PC-3 (cell line): ENCODE measurements around the gene CABCOCO1. TPM values are rescaled to one million over a fixed set of nuclear protein-coding genes. Genes with fewer than 3 reads are reported as not detected.

ENCODE experiments used
- ATAC-seq: fragments of 200-7000 bp; cut with Tn5 transposase; 2 replicates; pipeline ENCODE4 v1.9.1; 2020; ENCODE audit warnings: mild to moderate bottlenecking, moderate library complexity
- BruUV-seq: library from RNA; stranded (reverse); fragments of 400-500 nt; replicated peaks from 2 replicates; lab custom pipeline; 2021; lab: Mats Ljungman, UMichigan
- CTCF ChIA-PET: fragments of 300-600 bp; sonication (Branson Sonifier 250); formaldehyde crosslinking; loops from one replicate; lab custom pipeline; 2022; ENCODE audit warnings: antibody characterized with exemption; lab: Charles Lee
- POLR2A ChIA-PET: fragments of 300-600 bp; sonication (Branson Sonifier 250); formaldehyde crosslinking; loops from one replicate; lab custom pipeline; 2022; ENCODE audit warnings: antibody characterized with exemption; ENCODE audit not compliant: unreplicated experiment; lab: Charles Lee
- DNase-seq: peaks from one replicate; pipeline ENCODE4 v3.0.0-alpha.2; 2015
- H2AFZ ChIP-seq: fragments of 300-600 bp; sonication (generic); 2 replicates; pipeline ENCODE4 v1.6.0; 2016; ENCODE audit warnings: antibody characterized with exemption, low read length
- H3F3A ChIP-seq: fragments of 300-600 bp; sonication (generic); one replicate; pipeline ENCODE4 v1.6.0; 2017; ENCODE audit warnings: antibody characterized with exemption, low read length, control low read depth, mild to moderate bottlenecking; ENCODE audit not compliant: unreplicated experiment
- H3K27ac ChIP-seq: fragments of 300-600 bp; sonication (generic); 2 replicates; pipeline ENCODE4 v1.5.1; 2016; ENCODE audit warnings: mild to moderate bottlenecking, low read length
- H3K27me3 ChIP-seq: fragments of 300-600 bp; sonication (generic); 2 replicates; pipeline ENCODE4 v1.6.1; 2016; ENCODE audit warnings: low read length, mixed read lengths
- H3K36me3 ChIP-seq: fragments of 300-600 bp; sonication (generic); 2 replicates; pipeline ENCODE4 v1.6.1; 2016; ENCODE audit warnings: low read depth, mixed run types, low read length, mixed read lengths
- H3K4me1 ChIP-seq: fragments of 300-600 bp; sonication (generic); 2 replicates; pipeline ENCODE4 v1.5.1; 2016; ENCODE audit warnings: low read length; ENCODE audit not compliant: insufficient read depth
- H3K4me2 ChIP-seq: fragments of 300-600 bp; sonication (generic); 2 replicates; pipeline ENCODE4 v1.6.0; 2016; ENCODE audit warnings: low read length
- H3K4me3 ChIP-seq: fragments of 300-600 bp; sonication (generic); 2 replicates; pipeline ENCODE4 v1.5.1; 2016; ENCODE audit warnings: mild to moderate bottlenecking, low read length, mixed read lengths
- H3K79me2 ChIP-seq: fragments of 300-600 bp; sonication (generic); 2 replicates; pipeline ENCODE4 v1.6.1; 2017; ENCODE audit warnings: low read length, mixed read lengths
- H3K9ac ChIP-seq: fragments of 300-600 bp; sonication (generic); 2 replicates; pipeline ENCODE4 v1.6.0; 2016; ENCODE audit warnings: mild to moderate bottlenecking, low read length
- H3K9me2 ChIP-seq: fragments of 300-600 bp; sonication (generic); replicated peaks from 2 replicates; pipeline ENCODE4 v1.6.1; 2016; ENCODE audit warnings: mixed run types, low read length, mixed read lengths
- H3K9me3 ChIP-seq: fragments of 300-600 bp; sonication (generic); 2 replicates; pipeline ENCODE4 v1.6.1; 2016; ENCODE audit warnings: low read length, mixed read lengths
- H4K20me1 ChIP-seq: fragments of 300-600 bp; sonication (generic); 2 replicates; pipeline ENCODE4 v1.6.1; 2016; ENCODE audit warnings: low read length, mixed read lengths
- EZH2 ChIP-seq: fragments of 300-600 bp; sonication (generic); IDR thresholded peaks from one replicate; pipeline ENCODE4 v1.6.1; 2017; ENCODE audit warnings: antibody characterized with exemption, mild to moderate bottlenecking, low read length; ENCODE audit not compliant: unreplicated experiment
- EZH2phosphoT487 ChIP-seq: fragments of 300-600 bp; sonication (generic); IDR thresholded peaks from 2 replicates; pipeline ENCODE4 v1.6.1; 2018; ENCODE audit warnings: mild to moderate bottlenecking, antibody characterized with exemption, low read length, borderline replicate concordance
- intact Hi-C: fragments of 100-400 bp; cut with micrococcal nuclease; formaldehyde crosslinking; loops from 2 replicates; pipeline ENCODE4 v1.9.0; 2023
- total RNA-seq: library from RNA; depleted of rRNA; stranded (reverse); fragments of >200 nt; gene quantifications from 2 replicates; pipeline ENCODE4 v1.2.3, GENCODE V29; 2014
- TF ChIP-seq, protein P1 (sequence below): fragments of 300-600 bp; sonication (generic); conservative IDR thresholded peaks from 2 replicates; pipeline ENCODE4 v1.5.1; 2017; ENCODE audit warnings: antibody characterized with exemption, low read depth, mild to moderate bottlenecking, low read length

CABCOCO1 gene
- total RNA-seq, 1 experiment from 2014 or later: not detected

DNA sequence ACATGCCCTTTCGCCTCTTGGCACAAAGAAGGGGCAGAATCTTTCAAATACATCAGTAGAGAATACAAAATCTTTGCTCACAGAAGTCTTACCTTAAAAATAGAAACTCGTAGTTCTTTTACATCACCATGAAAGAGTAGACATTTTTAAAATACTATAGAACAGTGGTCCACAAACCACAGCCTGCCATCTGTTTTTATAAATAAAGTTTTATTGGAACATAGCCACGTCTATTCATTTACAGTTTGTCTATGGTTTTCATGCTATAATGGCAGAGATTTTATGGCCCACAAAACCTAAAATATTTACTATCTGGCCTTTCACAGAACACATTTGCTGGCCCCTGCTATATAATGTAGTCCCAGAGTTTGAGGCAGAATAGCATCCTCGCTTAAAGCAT lies 46.1 kb upstream of the CABCOCO1 start:
- Histone ChIP-seq H3K9me3 (no peaks in the 10 kb centered on the region), H3K9me2 (no peaks in the 10 kb centered on the region), H3K36me3 (no peaks in the 10 kb centered on the region), H3K4me1 (peaks cover 5% of the 10 kb centered on the region), H3K79me2 (no peaks in the 10 kb centered on the region), H4K20me1 (no peaks in the 10 kb centered on the region), H3K4me3 (no peak overlapping the region), H3F3A (no peaks in the 10 kb centered on the region), H3K9ac (no peak overlapping the region), H3K4me2 (no peak overlapping the region), H2AFZ (no peak overlapping the region), H3K27me3 (no peaks in the 10 kb centered on the region), H3K27ac (no peak overlapping the region)
- no TSS peak for BruUV-seq
- intact Hi-C loops: no loop called here
- TF ChIP-seq, protein P1, sequence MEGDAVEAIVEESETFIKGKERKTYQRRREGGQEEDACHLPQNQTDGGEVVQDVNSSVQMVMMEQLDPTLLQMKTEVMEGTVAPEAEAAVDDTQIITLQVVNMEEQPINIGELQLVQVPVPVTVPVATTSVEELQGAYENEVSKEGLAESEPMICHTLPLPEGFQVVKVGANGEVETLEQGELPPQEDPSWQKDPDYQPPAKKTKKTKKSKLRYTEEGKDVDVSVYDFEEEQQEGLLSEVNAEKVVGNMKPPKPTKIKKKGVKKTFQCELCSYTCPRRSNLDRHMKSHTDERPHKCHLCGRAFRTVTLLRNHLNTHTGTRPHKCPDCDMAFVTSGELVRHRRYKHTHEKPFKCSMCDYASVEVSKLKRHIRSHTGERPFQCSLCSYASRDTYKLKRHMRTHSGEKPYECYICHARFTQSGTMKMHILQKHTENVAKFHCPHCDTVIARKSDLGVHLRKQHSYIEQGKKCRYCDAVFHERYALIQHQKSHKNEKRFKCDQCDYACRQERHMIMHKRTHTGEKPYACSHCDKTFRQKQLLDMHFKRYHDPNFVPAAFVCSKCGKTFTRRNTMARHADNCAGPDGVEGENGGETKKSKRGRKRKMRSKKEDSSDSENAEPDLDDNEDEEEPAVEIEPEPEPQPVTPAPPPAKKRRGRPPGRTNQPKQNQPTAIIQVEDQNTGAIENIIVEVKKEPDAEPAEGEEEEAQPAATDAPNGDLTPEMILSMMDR: no peak
- TF ChIP-seq EZH2 (no peak), EZH2phosphoT487 (no peak)
- ATAC-seq: no peak
- ChIA-PET CTCF (no interaction called here), POLR2A (no interaction called here)
- DNase-seq: no peak

DNA sequence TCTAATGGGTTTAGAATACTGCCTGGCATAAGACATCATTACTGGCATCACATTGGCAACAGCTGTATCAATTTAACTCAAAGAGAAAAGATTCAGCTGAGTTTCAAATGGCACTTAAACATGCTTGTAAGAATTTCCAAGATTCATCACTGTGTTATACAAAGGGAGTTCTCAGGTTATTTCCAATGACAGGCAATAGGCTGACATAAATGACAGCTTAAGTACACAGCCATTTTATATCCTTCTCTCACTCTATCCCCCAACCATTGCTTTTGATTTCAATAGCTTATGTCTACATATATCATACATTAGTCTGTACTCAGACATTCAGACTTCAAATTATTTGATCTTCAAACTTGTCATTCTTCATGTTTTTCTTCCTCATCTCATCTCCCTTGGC lies 45.5 kb upstream of the CABCOCO1 start:
- intact Hi-C loops: no loop called here
- no peak overlapping the region for H3K27ac ChIP-seq
- no peaks in the 10 kb centered on the region for H3K9me2 ChIP-seq
- H3K4me2 ChIP-seq: no peak overlapping the region
- DNase-seq (no peak), ATAC-seq (no peak)
- no peak overlapping the region for H3K9ac ChIP-seq
- no peak for TF ChIP-seq EZH2
- no peak for TF ChIP-seq EZH2phosphoT487
- no peaks in the 10 kb centered on the region for H3K9me3 ChIP-seq
- ChIA-PET CTCF (no interaction called here), POLR2A (interaction anchor here (0.6 kb wide), 1 partner anchor 47 kb away, joined by 3 read pairs; no protein-coding TSS in a partner anchor)
- H3K79me2 ChIP-seq: no peaks in the 10 kb centered on the region
- no peaks in the 10 kb centered on the region for H3K36me3 ChIP-seq
- BruUV-seq: no TSS peak
- H3K4me3 ChIP-seq: no peak overlapping the region
- peaks cover 11% of the 10 kb centered on the region for H3K4me1 ChIP-seq
- no peaks in the 10 kb centered on the region for H3F3A ChIP-seq
- no peaks in the 10 kb centered on the region for H3K27me3 ChIP-seq
- no peaks in the 10 kb centered on the region for H4K20me1 ChIP-seq
- no peak overlapping the region for H2AFZ ChIP-seq

DNA sequence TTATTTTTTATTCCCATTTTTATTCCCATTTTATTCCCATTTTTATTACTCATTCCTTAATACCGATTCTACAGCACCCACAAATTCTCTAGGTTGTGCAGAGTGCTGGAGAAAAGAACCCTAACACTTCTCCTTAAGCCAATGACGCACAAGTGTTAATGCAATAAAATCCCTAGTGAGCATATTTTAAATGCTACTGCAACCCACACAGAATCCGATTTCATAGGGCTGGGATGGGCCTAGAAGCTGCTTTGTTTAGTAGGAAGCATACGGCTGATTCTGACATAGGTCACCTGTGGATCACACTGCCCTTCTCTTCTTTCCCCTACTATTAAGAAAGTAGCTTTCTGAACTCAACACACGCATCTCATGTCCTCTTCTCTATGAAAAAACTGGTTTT lies 45.1 kb upstream of the CABCOCO1 start:
- ATAC-seq: no peak
- Histone ChIP-seq H4K20me1 (no peaks in the 10 kb centered on the region), H3K9ac (no peak overlapping the region), H3K4me2 (no peak overlapping the region), H2AFZ (no peak overlapping the region), H3K9me3 (no peaks in the 10 kb centered on the region), H3K27me3 (no peaks in the 10 kb centered on the region), H3K36me3 (no peaks in the 10 kb centered on the region), H3K4me3 (no peak overlapping the region), H3K79me2 (no peaks in the 10 kb centered on the region), H3K27ac (no peak overlapping the region), H3F3A (no peaks in the 10 kb centered on the region), H3K9me2 (no peaks in the 10 kb centered on the region), H3K4me1 (peaks cover 11% of the 10 kb centered on the region)
- TF ChIP-seq, protein P1: no peak
- TF ChIP-seq EZH2 (no peak), EZH2phosphoT487 (no peak)
- ChIA-PET POLR2A (interaction anchor here (0.6 kb wide), 1 partner anchor 47 kb away, joined by 3 read pairs; no protein-coding TSS in a partner anchor), CTCF (interaction anchor here (1.0 kb wide), 1 partner anchor 115 kb away, joined by 3 read pairs; no protein-coding TSS in a partner anchor)
- no peak for DNase-seq
- intact Hi-C loops: no loop called here
- no TSS peak for BruUV-seq
